Endodermal cell (in vitro differentiated cells): ENCODE data around the gene KCNQ5. TPM values are rescaled to one million over a fixed set of nuclear protein-coding genes. Genes with fewer than 3 reads are reported as not detected.

Source experiments
- DNase-seq: peaks from one replicate; pipeline ENCODE4 v3.0.0-alpha.2; 2017
- H3K27ac ChIP-seq: 2 replicates; pipeline ENCODE4 v1.5.1; 2013; ENCODE audit warnings: mild to moderate bottlenecking, low read depth, low read length, moderate library complexity
- H3K27me3 ChIP-seq: 2 replicates; pipeline ENCODE4 v1.6.1; 2013; ENCODE audit warnings: mild to moderate bottlenecking, low read length, moderate library complexity; ENCODE audit not compliant: insufficient read depth, control insufficient read depth, poor library complexity, severe bottlenecking
- H3K36me3 ChIP-seq: 2 replicates; pipeline ENCODE4 v1.7.0; 2013; ENCODE audit warnings: mild to moderate bottlenecking, low read length, moderate library complexity; ENCODE audit not compliant: control insufficient read depth, insufficient read depth
- H3K4me1 ChIP-seq: one replicate; pipeline ENCODE4 v1.7.0; 2013; ENCODE audit warnings: low read length; ENCODE audit not compliant: control insufficient read depth, insufficient read depth
- H3K4me3 ChIP-seq: 2 replicates; pipeline ENCODE4 v1.5.1; 2013; ENCODE audit warnings: mild to moderate bottlenecking, low read length, moderate library complexity
- H3K9ac ChIP-seq: 2 replicates; pipeline ENCODE4 v1.6.1; 2013; ENCODE audit warnings: mild to moderate bottlenecking, low read length, moderate library complexity; ENCODE audit not compliant: poor library complexity, severe bottlenecking; ENCODE audit errors: extremely low read depth
- H3K9me3 ChIP-seq: 2 replicates; pipeline ENCODE4 v1.6.1; 2013; ENCODE audit warnings: mild to moderate bottlenecking, low read length, moderate library complexity; ENCODE audit not compliant: control insufficient read depth
- H3K27ac Mint-ChIP-seq: 2 replicates; pipeline ENCODE4 v1.8.0; 2020; ENCODE audit warnings: mixed read lengths
- H3K27me3 Mint-ChIP-seq: 2 replicates; pipeline ENCODE4 v1.8.0; 2021; ENCODE audit warnings: mild to moderate bottlenecking, mixed read lengths; ENCODE audit not compliant: insufficient read depth
- H3K36me3 Mint-ChIP-seq: 2 replicates; pipeline ENCODE4 v1.8.0; 2020; ENCODE audit warnings: low read depth, mixed read lengths
- H3K4me1 Mint-ChIP-seq: 2 replicates; pipeline ENCODE4 v1.8.0; 2020; ENCODE audit warnings: mixed read lengths
- H3K4me3 Mint-ChIP-seq: 2 replicates; pipeline ENCODE4 v1.8.0; 2020; ENCODE audit warnings: mild to moderate bottlenecking, moderate library complexity, mixed read lengths
- H3K9me3 Mint-ChIP-seq: 2 replicates; pipeline ENCODE4 v1.8.0; 2020; ENCODE audit warnings: mild to moderate bottlenecking, mixed read lengths
- CTCF ChIP-seq: fragments of 200-600 bp; sonication (generic); conservative IDR thresholded peaks from 2 replicates; pipeline ENCODE4 v1.5.0; 2021; ENCODE audit warnings: antibody characterized with exemption, mild to moderate bottlenecking
- WGBS, 2 experiments: methylation state at CpG; one replicate each; pipeline versions ENCODE4 v1.1.5 to v1.1.7; 2013; ENCODE audit warnings: missing lambda C conversion rate in 2 of 2, mixed read lengths in 1 of 2; ENCODE audit not compliant: insufficient coverage in 1 of 2, insufficient read length in 1 of 2; 5-methylcytosine and 5-hydroxymethylcytosine counted together
- total RNA-seq, 2 donors: library from RNA; stranded (reverse); fragmentation: NEBNext Ultra II Directional in 1 of 2; extraction: Animal tissue kit (Norgen Biotek cat#: 25700) in 1 of 2; gene quantifications; 2 replicates in 1 of 2; 3 replicates in 1 of 2; pipeline ENCODE4 v1.2.1, GENCODE V29; 2021

The KCNQ5 gene
- total RNA-seq, 2 donors from 2014 or later = 2.4 to 8.3 TPM

- Histone ChIP-seq H3K27me3 (no peaks in the 10 kb centered on the region), H3K4me1 (peaks cover 3% of the 10 kb centered on the region), H3K9me3 (no peaks in the 10 kb centered on the region), H3K27ac (no peak overlapping the region), H3K36me3 (no peaks in the 10 kb centered on the region), H3K4me3 (no peak overlapping the region), H3K9ac (no peak overlapping the region)
- WGBS, 2 experiments = 88% methylated on average over 2 of the region's 2 CpGs; no CpG with 5 or more reads in 1 of the 2 experiments
- TF ChIP-seq CTCF = no peak
- H3K9me3 Mint-ChIP-seq = no peaks in the 10 kb centered on the region
- no peak for DNase-seq
- no peaks in the 10 kb centered on the region for H3K36me3 Mint-ChIP-seq
- no peaks in the 10 kb centered on the region for H3K27me3 Mint-ChIP-seq
- no peak overlapping the region for H3K4me3 Mint-ChIP-seq
- H3K4me1 Mint-ChIP-seq = peaks cover 4% of the 10 kb centered on the region
- no peak overlapping the region for H3K27ac Mint-ChIP-seq
Measured at GRCh38 chr6:72946774-72947173, 324.9 kb downstream of the KCNQ5 start.

- Histone ChIP-seq H3K9ac (no peak overlapping the region), H3K9me3 (no peaks in the 10 kb centered on the region), H3K4me1 (peaks cover 2% of the 10 kb centered on the region), H3K4me3 (no peak overlapping the region), H3K36me3 (no peaks in the 10 kb centered on the region), H3K27ac (no peak overlapping the region), H3K27me3 (no peaks in the 10 kb centered on the region)
- no peak for TF ChIP-seq CTCF
- Mint-ChIP-seq H3K27ac (no peak overlapping the region), H3K4me1 (peaks cover 4% of the 10 kb centered on the region), H3K36me3 (no peaks in the 10 kb centered on the region), H3K9me3 (no peaks in the 10 kb centered on the region), H3K4me3 (no peak overlapping the region), H3K27me3 (no peaks in the 10 kb centered on the region)
- no CpG with 5 or more reads among the region's 1 CpG for WGBS, 2 experiments
- no peak for DNase-seq
Measured at GRCh38 chr6:72947534-72947933, 325.7 kb downstream of the KCNQ5 start.

- H3K36me3 Mint-ChIP-seq = no peaks in the 10 kb centered on the region
- no peaks in the 10 kb centered on the region for H3K36me3 ChIP-seq
- no peaks in the 10 kb centered on the region for H3K9me3 ChIP-seq
- TF ChIP-seq CTCF = no peak
- no peak overlapping the region for H3K4me3 Mint-ChIP-seq
- no peak overlapping the region for H3K27ac ChIP-seq
- H3K27me3 Mint-ChIP-seq = no peaks in the 10 kb centered on the region
- H3K4me3 ChIP-seq = no peak overlapping the region
- peaks cover 2% of the 10 kb centered on the region for H3K4me1 ChIP-seq
- H3K9me3 Mint-ChIP-seq = no peaks in the 10 kb centered on the region
- no peak overlapping the region for H3K9ac ChIP-seq
- DNase-seq = no peak
- 92% methylated on average over 1 of the region's 1 CpG; no CpG with 5 or more reads in 1 of the 2 experiments for WGBS, 2 experiments
- H3K4me1 Mint-ChIP-seq = peaks cover 4% of the 10 kb centered on the region
- H3K27ac Mint-ChIP-seq = no peak overlapping the region
- H3K27me3 ChIP-seq = no peaks in the 10 kb centered on the region
Measured at GRCh38 chr6:72948153-72948552, 326.3 kb downstream of the KCNQ5 start.
